Esophagus muscularis mucosa (tissue), 3 donors: ENCODE results near the gene NXF1.

Experiments used
- POLR2A ChIP-seq: fragments of 450-650 bp; IDR thresholded peaks from one replicate; pipeline ENCODE4 v1.6.1; 2017; ENCODE audit warnings: antibody characterized with exemption, moderate library complexity, mild to moderate bottlenecking, low read depth
- TF ChIP-seq, protein P1 (sequence below), 3 experiments: fragments of 200-600 bp in 2 of 3; fragments of 450-650 bp in 1 of 3; sonication (generic) in 2 of 3; IDR thresholded peaks; one replicate each; pipeline ENCODE4 v1.5.1; 2017 to 2019; ENCODE audit warnings: antibody characterized with exemption in 3 of 3, mild to moderate bottlenecking in 2 of 3, moderate library complexity in 1 of 3

DNA sequence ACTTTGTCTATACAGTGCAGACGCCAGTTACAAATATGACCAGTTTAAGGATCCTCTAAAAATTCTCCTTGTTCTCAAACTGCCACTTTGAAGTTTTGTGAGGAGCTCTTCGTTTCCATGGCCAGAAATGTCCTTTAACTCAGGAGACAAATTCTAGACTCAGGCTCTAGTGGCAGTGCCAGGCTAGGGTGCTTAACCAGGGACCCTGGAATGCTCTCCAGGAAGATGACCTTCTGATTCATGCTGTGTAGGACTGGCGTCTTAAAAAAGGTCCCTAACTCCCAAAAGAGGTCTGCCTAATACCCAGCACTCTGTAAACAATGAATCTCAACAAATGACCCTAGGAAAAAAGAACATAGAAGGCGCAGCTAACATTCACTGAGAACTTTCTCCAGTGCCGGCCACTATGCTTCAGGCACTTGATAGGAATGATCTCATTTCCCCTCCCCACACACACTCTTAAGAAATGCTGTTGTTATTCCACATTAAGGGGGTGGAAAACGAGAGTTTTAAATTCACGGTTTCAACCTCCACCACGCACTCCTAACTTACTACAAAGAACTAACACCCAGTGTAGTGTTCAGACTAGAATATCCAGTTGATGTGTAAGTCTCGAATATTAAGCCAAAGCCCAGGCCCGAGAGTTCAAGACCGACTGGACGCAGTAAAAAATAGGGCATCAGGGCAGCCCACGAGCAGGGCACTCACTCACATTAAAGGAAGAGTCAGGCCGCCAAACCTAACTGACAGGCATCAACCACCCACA lies 747 bp downstream of the NXF1 start:
- TF ChIP-seq, protein P1, sequence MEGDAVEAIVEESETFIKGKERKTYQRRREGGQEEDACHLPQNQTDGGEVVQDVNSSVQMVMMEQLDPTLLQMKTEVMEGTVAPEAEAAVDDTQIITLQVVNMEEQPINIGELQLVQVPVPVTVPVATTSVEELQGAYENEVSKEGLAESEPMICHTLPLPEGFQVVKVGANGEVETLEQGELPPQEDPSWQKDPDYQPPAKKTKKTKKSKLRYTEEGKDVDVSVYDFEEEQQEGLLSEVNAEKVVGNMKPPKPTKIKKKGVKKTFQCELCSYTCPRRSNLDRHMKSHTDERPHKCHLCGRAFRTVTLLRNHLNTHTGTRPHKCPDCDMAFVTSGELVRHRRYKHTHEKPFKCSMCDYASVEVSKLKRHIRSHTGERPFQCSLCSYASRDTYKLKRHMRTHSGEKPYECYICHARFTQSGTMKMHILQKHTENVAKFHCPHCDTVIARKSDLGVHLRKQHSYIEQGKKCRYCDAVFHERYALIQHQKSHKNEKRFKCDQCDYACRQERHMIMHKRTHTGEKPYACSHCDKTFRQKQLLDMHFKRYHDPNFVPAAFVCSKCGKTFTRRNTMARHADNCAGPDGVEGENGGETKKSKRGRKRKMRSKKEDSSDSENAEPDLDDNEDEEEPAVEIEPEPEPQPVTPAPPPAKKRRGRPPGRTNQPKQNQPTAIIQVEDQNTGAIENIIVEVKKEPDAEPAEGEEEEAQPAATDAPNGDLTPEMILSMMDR (IDR thresholded peaks at IDR 0.05) = no peak
- TF ChIP-seq POLR2A = no peak
